Frontal cortex (tissue), 4 donors: ENCODE data around the gene ANGPT4. TPM values are rescaled to one million over a fixed set of nuclear protein-coding genes. Genes with fewer than 3 reads are reported as not detected.

Experiments used
- DNase-seq, 2 donors: peaks; one replicate each; pipeline ENCODE4 v3.0.0; 2012; ENCODE audit warnings: low spot score in 2 of 2
- FAIRE-seq: peaks from 2 replicates; lab custom pipeline; 2012; peaks lifted over from hg19 to GRCh38; lab: Jason Lieb, UNC
- total RNA-seq: library from RNA; depleted of rRNA; stranded (reverse); fragments of >200 nt; gene quantifications from one replicate; pipeline ENCODE4 v1.2.3, GENCODE V29; 2014
- donor health status: control.
- donor health status: control.
- donor health status: control.

ANGPT4 gene, protein sequence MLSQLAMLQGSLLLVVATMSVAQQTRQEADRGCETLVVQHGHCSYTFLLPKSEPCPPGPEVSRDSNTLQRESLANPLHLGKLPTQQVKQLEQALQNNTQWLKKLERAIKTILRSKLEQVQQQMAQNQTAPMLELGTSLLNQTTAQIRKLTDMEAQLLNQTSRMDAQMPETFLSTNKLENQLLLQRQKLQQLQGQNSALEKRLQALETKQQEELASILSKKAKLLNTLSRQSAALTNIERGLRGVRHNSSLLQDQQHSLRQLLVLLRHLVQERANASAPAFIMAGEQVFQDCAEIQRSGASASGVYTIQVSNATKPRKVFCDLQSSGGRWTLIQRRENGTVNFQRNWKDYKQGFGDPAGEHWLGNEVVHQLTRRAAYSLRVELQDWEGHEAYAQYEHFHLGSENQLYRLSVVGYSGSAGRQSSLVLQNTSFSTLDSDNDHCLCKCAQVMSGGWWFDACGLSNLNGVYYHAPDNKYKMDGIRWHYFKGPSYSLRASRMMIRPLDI
- not detected for total RNA-seq

GRCh38 chr20:916125-916799 is at the start of gene ANGPT4:
TSS of gene ANGPT4 (minus strand) at chr20:916334. CDS start at chr20:916214, 120 bp downstream.
- FAIRE-seq (no peak), DNase-seq (peak in 1 of 2 donors; percentile 19)

DNA sequence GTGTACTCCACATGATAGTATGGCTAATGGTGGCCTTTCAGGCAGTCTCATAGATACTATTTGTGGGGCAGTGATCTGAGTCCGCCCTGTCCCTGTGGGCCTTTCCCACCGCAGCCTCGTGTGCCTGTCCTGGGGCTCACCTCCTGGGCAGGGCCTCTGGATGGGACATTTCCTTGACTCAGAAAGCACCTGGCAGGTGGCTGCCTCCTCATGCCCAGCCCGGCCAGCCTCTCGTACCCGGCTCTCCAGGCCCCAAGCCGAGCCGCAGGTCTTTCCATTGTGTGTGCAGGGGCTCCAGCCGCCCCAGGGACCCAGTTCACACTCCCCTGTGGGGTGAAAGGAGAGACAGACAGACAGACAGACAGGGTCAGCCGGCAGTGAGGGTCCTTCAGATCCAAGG is 47.7 kb upstream of the ANGPT4 start:
- no peak for FAIRE-seq

DNA sequence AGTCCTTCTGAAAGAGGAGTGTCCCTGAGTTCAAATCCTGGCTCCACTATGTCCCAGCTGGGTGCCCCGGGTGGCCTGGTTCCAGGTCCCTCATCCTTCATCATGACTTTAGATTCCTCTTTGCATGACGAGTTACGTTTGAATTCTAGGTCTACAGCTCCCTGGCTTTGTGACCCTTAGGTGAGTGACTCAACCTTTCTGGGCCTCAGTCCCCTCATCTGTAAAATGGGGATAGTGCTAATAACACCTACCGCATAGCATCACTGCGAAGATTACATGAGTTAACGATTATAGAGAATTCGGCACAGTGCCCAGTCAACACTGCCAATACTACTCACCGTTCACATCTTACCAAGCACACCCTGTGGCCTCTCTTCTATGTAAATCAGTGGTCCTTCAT is 46.5 kb upstream of the ANGPT4 start:
- no peak for DNase-seq
- no peak for FAIRE-seq

More for the DNA sequence above, 47.7 kb upstream of the ANGPT4 start:
- no peak for DNase-seq

DNA sequence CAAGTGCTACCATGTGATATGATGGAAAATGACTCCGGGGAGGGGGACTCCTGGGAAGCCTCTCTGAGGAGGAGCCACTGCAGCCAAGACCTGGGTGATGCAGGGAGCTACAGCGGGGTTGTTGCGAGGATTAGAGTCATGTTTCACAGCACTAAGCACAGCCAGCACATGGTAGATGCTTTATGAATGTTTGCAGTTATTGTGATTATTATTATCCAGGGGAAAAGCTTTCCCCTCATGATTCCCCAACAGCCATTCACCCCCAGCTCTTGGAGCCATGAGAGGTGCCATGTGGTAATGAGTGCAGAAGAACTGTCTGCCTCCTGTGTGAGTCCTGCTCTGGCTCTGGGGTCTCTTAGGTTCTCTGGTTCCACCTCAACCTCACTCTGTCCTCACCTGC is 46.1 kb upstream of the ANGPT4 start:
- no peak for FAIRE-seq
- DNase-seq: no peak

DNA sequence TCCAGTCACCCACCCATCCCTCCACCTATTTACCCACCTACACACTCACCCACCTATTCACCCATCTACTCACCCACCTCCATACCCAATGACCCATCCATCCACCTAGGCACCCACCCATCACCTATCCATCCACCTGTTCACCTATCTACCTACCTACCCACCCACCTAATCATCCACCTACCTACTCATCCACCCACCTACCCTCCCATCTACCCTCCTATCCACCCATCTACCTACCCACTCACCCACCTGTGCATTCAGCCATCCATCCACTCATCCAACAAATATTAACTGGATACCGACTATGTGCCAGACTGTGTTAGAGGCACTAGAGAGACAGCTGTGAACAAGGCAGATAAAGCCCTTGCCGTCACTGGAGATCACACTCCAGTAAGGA is 45.6 kb upstream of the ANGPT4 start:
- FAIRE-seq (no peak), DNase-seq (no peak)

DNA sequence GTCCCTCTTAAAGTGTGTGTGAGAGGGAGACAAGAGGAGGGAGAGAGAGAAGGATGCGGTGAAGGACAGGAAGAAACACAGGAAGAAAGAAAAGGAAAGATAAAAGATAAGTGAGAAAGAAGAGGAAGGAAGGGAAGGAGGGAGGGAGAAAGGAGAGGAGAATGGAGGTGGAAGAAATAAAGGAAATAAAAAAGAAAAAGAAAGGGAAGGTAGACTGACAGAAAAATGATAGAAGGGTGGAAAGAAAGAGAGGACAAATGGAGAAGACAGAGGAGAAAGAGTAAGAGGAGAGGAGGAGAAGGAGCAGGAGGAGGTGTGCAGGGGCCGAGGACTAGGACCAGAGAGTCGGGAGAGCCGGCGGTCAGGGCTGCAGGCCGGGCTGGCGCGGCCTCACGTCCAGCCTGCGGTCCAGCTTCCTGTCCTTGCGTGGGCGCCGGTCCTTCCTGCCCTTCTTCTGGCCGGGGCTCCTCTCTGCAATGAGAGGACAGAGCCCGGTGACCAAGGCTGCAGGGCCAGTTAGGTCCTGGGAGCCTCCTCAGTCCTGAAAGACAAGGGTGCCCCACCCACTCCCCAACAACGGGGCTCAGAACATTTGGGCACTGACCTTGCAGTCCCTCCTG is 44.0 kb upstream of the ANGPT4 start:
- DNase-seq: no peak

GRCh38 chr20:958936-959815 is 43.0 kb upstream of the ANGPT4 start:
- FAIRE-seq: no peak

More for the DNA sequence above, 44.0 kb upstream of the ANGPT4 start:
- no peak for FAIRE-seq

DNA sequence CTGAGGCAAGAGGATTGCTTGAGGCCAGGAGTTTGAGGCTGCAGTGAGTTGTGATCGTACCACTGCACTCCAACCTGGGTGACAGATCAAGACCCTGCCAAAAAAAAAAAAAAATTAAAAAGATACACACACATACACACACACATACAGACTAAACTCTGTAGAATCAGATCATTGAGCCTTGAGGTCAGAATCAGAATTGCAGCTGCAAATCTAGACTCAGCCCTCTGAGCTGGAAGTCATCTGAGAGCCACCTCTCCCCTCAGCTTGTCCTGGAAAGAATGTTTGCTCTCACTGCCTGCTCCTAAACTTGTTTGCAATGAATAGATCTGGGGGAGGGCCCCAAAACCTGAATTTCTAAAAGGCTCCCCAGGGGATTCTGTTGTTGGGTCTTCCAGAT is 41.4 kb upstream of the ANGPT4 start:
- DNase-seq (no peak), FAIRE-seq (no peak)

More at GRCh38 chr20:958936-959815, 43.0 kb upstream of the ANGPT4 start:
- no peak for DNase-seq

DNA sequence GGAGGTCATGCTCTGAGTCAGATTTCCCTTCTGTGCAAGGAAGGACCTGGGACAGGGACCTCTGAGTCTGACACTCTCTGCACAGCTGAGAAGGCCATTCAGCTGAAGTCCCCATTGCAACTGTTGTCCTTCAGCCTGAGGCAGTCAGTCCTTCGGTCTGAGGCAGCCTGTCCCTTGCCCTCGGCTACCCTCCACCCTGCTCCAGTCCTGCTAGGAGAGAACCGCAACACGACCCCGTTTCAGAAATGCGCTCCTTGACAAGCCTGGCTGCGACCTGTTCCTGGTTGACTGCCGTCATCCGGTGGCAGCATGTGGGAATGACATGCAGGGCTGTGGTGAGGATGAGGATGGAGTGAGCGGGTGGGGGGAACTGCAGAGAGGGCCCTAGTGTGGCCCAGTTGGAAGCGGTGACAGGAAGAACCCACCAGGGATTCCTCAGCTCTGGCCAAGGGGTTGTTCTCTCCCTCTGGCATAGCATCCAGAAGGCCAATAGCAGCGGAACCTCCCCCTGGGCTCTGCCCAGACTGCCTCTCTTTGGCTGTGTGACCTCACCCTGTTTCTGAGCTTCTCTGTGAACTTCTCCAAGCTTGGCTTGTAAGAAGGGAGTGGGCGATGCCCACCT is 40.3 kb upstream of the ANGPT4 start:
- DNase-seq: peak; percentile 70 to 82
- FAIRE-seq: no peak

DNA sequence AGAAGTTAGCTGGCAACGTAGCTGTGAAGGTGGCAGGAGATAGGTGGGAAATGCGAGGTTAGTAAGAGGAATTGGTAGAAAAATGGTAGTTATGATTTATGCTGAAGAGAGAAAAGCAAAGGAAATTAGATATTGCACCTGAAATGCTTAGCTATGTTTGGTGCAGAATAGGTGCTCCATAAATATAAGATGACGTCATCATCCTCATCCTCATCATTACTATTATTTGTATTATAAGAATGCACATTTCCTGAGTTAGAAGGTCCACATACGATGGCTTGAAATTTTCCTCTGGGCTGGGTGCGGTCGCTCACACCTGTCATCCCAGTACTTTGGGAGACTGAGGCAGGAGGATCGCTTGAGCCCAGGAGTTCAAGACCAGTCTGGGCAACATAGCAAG is 39.5 kb upstream of the ANGPT4 start:
- DNase-seq (no peak), FAIRE-seq (no peak)

- no peak for DNase-seq
- no peak for FAIRE-seq
Observed at GRCh38 chr20:955111-955510, 39.0 kb upstream of the ANGPT4 start.

- no peak for FAIRE-seq
- DNase-seq: no peak
Observed at GRCh38 chr20:953742-954141, 37.6 kb upstream of the ANGPT4 start.

DNA sequence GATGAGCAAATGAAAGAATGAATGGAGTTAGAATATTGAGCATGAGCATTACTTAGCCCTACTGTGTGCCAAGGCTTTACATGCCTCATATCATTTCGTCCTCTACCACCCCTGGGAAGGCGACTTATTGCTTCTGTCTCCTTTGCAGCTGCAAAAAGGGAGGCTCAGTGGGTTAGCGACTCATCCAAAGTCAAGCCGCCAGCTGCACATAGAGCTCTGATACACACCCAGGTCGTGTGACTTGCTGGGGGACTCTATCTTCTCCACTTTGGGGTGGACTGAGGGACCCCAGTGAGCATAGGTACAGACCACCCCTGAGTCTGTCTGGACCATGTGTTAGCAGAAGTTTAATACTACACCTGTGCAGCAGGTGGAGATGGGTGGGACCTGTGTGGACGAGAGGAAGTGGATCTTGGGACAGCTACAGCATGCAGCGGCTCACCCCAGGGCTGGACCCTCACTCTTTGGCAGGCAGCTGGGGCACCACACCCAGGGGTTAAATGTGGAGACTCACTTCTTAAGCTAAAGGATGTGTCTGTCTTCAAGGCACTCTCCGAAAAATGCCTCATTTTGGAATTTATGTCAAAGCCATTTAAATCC is 36.2 kb upstream of the ANGPT4 start:
- DNase-seq (no peak), FAIRE-seq (no peak)

- no peak for FAIRE-seq
- DNase-seq: no peak
Observed at GRCh38 chr20:951384-952169, 35.4 kb upstream of the ANGPT4 start.

- DNase-seq (no peak), FAIRE-seq (no peak)
Observed at GRCh38 chr20:949717-950116, 33.6 kb upstream of the ANGPT4 start.

GRCh38 chr20:946826-947225 is 30.7 kb upstream of the ANGPT4 start:
- FAIRE-seq (no peak), DNase-seq (no peak)

GRCh38 chr20:945841-946240 is 29.7 kb upstream of the ANGPT4 start:
- DNase-seq (no peak), FAIRE-seq (no peak)

- FAIRE-seq (no peak), DNase-seq (no peak)
Observed at GRCh38 chr20:944774-945410, 28.8 kb upstream of the ANGPT4 start.
